IgD-negative memory B cell (primary cell): ENCODE measurements around the gene DGCR8. TPM values are rescaled to one million over a fixed set of nuclear protein-coding genes. Genes with fewer than 3 reads are reported as not detected.
"Not testable (repeated sequence)": the region's sequence is repeated elsewhere in the genome, so short reads cannot be mapped to it uniquely, and the experiment has no call there.

Experiments used
- H3K27ac Mint-ChIP-seq, 3 donors: one replicate each; pipeline ENCODE4 v1.8.0; 2020 to 2022; ENCODE audit warnings: mild to moderate bottlenecking in 3 of 3, mixed read lengths in 3 of 3, moderate library complexity in 1 of 3
- H3K27me3 Mint-ChIP-seq: one replicate; pipeline ENCODE4 v1.8.0; 2021; ENCODE audit warnings: mixed read lengths
- H3K36me3 Mint-ChIP-seq: one replicate; pipeline ENCODE4 v1.8.0; 2020; ENCODE audit warnings: mild to moderate bottlenecking, mixed read lengths
- H3K4me1 Mint-ChIP-seq, 3 donors: one replicate each; pipeline ENCODE4 v1.8.0; 2020 to 2022; ENCODE audit warnings: mixed read lengths in 3 of 3, mild to moderate bottlenecking in 1 of 3
- H3K4me3 Mint-ChIP-seq, 4 donors: one replicate each; pipeline ENCODE4 v1.8.0; 2020 to 2022; ENCODE audit warnings: mild to moderate bottlenecking in 4 of 4, mixed read lengths in 4 of 4, moderate library complexity in 3 of 4
- H3K9me3 Mint-ChIP-seq, 3 donors: one replicate each; pipeline ENCODE4 v1.8.0; 2020 to 2021; ENCODE audit warnings: mixed read lengths in 3 of 3, mild to moderate bottlenecking in 1 of 3
- polyA plus RNA-seq: library from polyadenylated mRNA; unstranded; fragments of 300-500 nt; fragmentation: Illumina TruSeq; gene quantifications from one replicate; pipeline ENCODE4 v1.2.3, GENCODE V29; 2021

Gene DGCR8
- polyA plus RNA-seq, 1 donor from 2014 or later = 4.8 TPM

GRCh38 chr22:20156042-20156389 is 76.0 kb downstream of the DGCR8 start:
- Mint-ChIP-seq H3K9me3 (no peaks in the 10 kb centered on the region), H3K27me3 (peaks cover 8% of the 10 kb centered on the region), H3K4me3 (no peak overlapping the region), H3K27ac (no peak overlapping the region), H3K4me1 (peaks cover 0 to 3% (median 0%) of the 10 kb centered on the region in 3 donors), H3K36me3 (no peaks in the 10 kb centered on the region)

GRCh38 chr22:20156611-20157429 is 76.8 kb downstream of the DGCR8 start:
- peaks cover 8% of the 10 kb centered on the region for H3K27me3 Mint-ChIP-seq
- peaks cover 0 to 3% (median 0%) of the 10 kb centered on the region in 3 donors for H3K4me1 Mint-ChIP-seq
- H3K36me3 Mint-ChIP-seq = no peaks in the 10 kb centered on the region
- no peaks in the 10 kb centered on the region for H3K9me3 Mint-ChIP-seq
- H3K4me3 Mint-ChIP-seq = no peak overlapping the region
- no peak overlapping the region for H3K27ac Mint-ChIP-seq

- Mint-ChIP-seq H3K9me3 (no peaks in the 10 kb centered on the region), H3K4me1 (peaks cover 0 to 3% (median 0%) of the 10 kb centered on the region in 3 donors), H3K27ac (no peak overlapping the region), H3K36me3 (no peaks in the 10 kb centered on the region), H3K27me3 (peaks cover 8% of the 10 kb centered on the region), H3K4me3 (no peak overlapping the region)
Measured at GRCh38 chr22:20157430-20158183, 77.6 kb downstream of the DGCR8 start.

- Mint-ChIP-seq H3K4me1 (peaks cover 0 to 3% (median 0%) of the 10 kb centered on the region in 3 donors), H3K27me3 (peaks cover 8% of the 10 kb centered on the region), H3K4me3 (no peak overlapping the region), H3K36me3 (no peaks in the 10 kb centered on the region), H3K9me3 (no peaks in the 10 kb centered on the region), H3K27ac (no peak overlapping the region)
Measured at GRCh38 chr22:20158391-20159036, 78.5 kb downstream of the DGCR8 start.

- no peaks in the 10 kb centered on the region for H3K36me3 Mint-ChIP-seq
- peaks cover 0 to 3% (median 0%) of the 10 kb centered on the region in 3 donors for H3K4me1 Mint-ChIP-seq
- H3K4me3 Mint-ChIP-seq = no peak overlapping the region
- no peaks in the 10 kb centered on the region for H3K9me3 Mint-ChIP-seq
- peaks cover 8% of the 10 kb centered on the region for H3K27me3 Mint-ChIP-seq
- H3K27ac Mint-ChIP-seq = no peak overlapping the region
Measured at GRCh38 chr22:20159076-20159475, 79.0 kb downstream of the DGCR8 start.

GRCh38 chr22:20159531-20159930 is 79.5 kb downstream of the DGCR8 start:
- H3K4me3 Mint-ChIP-seq = not testable (repeated sequence)

GRCh38 chr22:20160041-20160440 is 80.0 kb downstream of the DGCR8 start:
- Mint-ChIP-seq H3K4me1 (peaks cover 0 to 3% (median 0%) of the 10 kb centered on the region in 3 donors), H3K27ac (no peak overlapping the region), H3K36me3 (no peaks in the 10 kb centered on the region), H3K27me3 (peaks cover 8% of the 10 kb centered on the region), H3K4me3 (no peak overlapping the region), H3K9me3 (no peaks in the 10 kb centered on the region)

More at GRCh38 chr22:20159531-20159930, 79.5 kb downstream of the DGCR8 start:
- not testable (repeated sequence) for H3K36me3 Mint-ChIP-seq, H3K27ac Mint-ChIP-seq, H3K9me3 Mint-ChIP-seq, H3K27me3 Mint-ChIP-seq, H3K4me1 Mint-ChIP-seq

Other genes starting within 250 kb of the DGCR8 start
- gene GNB1L, start 225.4 kb upstream of the DGCR8 start, polyA plus RNA-seq = 15.3 TPM
- 7.3 TPM for gene RTL10, start 225.4 kb upstream of the DGCR8 start, polyA plus RNA-seq
- 85.3 TPM for gene COMT, start 138.5 kb upstream of the DGCR8 start, polyA plus RNA-seq
- 17.3 TPM for gene TXNRD2, start 138.4 kb upstream of the DGCR8 start, polyA plus RNA-seq
- 0.16 TPM for gene ARVCF, start 63.4 kb upstream of the DGCR8 start, polyA plus RNA-seq
- 44.5 TPM for gene TANGO2, start 59.1 kb upstream of the DGCR8 start, polyA plus RNA-seq
- 110 TPM for gene RANBP1, start 35.9 kb downstream of the DGCR8 start, polyA plus RNA-seq
- 33.7 TPM for gene TRMT2A, start 37.0 kb downstream of the DGCR8 start, polyA plus RNA-seq
- 4.2 TPM for gene ZDHHC8, start 51.6 kb downstream of the DGCR8 start, polyA plus RNA-seq
- not detected for gene CCDC188, start 70.8 kb downstream of the DGCR8 start, polyA plus RNA-seq
- not detected for gene RTN4R, start 188.1 kb downstream of the DGCR8 start, polyA plus RNA-seq
- 63.5 TPM for gene DGCR6L, start 239.8 kb downstream of the DGCR8 start, polyA plus RNA-seq